T-cell (primary cell): ENCODE results near the gene ASIC1. TPM values are rescaled to one million over a fixed set of nuclear protein-coding genes. Genes with fewer than 3 reads are reported as not detected.

Experiments
- ATAC-seq, 4 experiments: fragments of 200-7000 bp in 3 of 4; fragments of 150-1000 bp in 1 of 4; cut with Tn5 transposase; replicated peaks in 1 of 4; 1 replicate in 3 of 4; 2 replicates in 1 of 4; pipeline ENCODE4 v1.10.0; 2021; ENCODE audit warnings: moderate library complexity in 3 of 4, mild to moderate bottlenecking in 2 of 4, moderate number of reproducible peaks in 1 of 4
- CTCF ChIA-PET, 2 donors: fragments of 300-600 bp; sonication (Branson Sonifier 250); formaldehyde crosslinking; loops; one replicate each; lab custom pipeline; 2022; ENCODE audit warnings: antibody characterized with exemption in 2 of 2; lab: Charles Lee
- POLR2A ChIA-PET, 2 donors: fragments of 300-600 bp; sonication (Branson Sonifier 250); formaldehyde crosslinking; loops; one replicate each; lab custom pipeline; 2022; ENCODE audit warnings: antibody characterized with exemption in 2 of 2; lab: Charles Lee
- DNase-seq, 35 experiments: peaks; one replicate each; pipeline versions ENCODE4 v3.0.0 to v3.0.0-alpha.2; 2013 to 2023
- H3K27ac ChIP-seq: one replicate; pipeline ENCODE4 v1.5.1; 2013; ENCODE audit warnings: low read length
- H3K27me3 ChIP-seq, 2 experiments: replicated peaks in 1 of 2; 1 replicate in 1 of 2; 2 replicates in 1 of 2; pipeline versions ENCODE4 v1.6.1 to v1.7.0; 2013; ENCODE audit warnings: low read length in 1 of 2, mixed read lengths in 1 of 2; ENCODE audit not compliant: control insufficient read depth in 2 of 2, insufficient read depth in 2 of 2; ENCODE audit errors: extremely low read depth in 1 of 2
- H3K36me3 ChIP-seq, 2 donors: 1 replicate in 1 of 2; 2 replicates in 1 of 2; pipeline versions ENCODE4 v1.6.1 to v1.7.0; 2013; ENCODE audit warnings: low read length in 1 of 2; ENCODE audit not compliant: control insufficient read depth in 2 of 2, insufficient read depth in 1 of 2; ENCODE audit errors: extremely low read depth in 1 of 2
- H3K4me1 ChIP-seq, 2 experiments: 1 replicate in 1 of 2; 2 replicates in 1 of 2; pipeline versions ENCODE4 v1.6.1 to v1.7.0; 2013; ENCODE audit warnings: low read length in 2 of 2, mixed read lengths in 1 of 2; ENCODE audit not compliant: insufficient read depth in 2 of 2, control insufficient read depth in 1 of 2; ENCODE audit errors: extremely low read depth in 1 of 2
- H3K4me3 ChIP-seq, 2 donors: 1 replicate in 1 of 2; 2 replicates in 1 of 2; pipeline versions ENCODE4 v1.5.1 to v1.7.0; 2013; ENCODE audit warnings: mild to moderate bottlenecking in 2 of 2, low read length in 1 of 2, moderate library complexity in 1 of 2; ENCODE audit not compliant: control insufficient read depth in 1 of 2; ENCODE audit errors: extremely low read depth in 1 of 2
- H3K9me3 ChIP-seq: 2 replicates; pipeline ENCODE4 v1.7.0; 2013
- H3K27ac Mint-ChIP-seq, 2 donors: one replicate each; pipeline ENCODE4 v1.8.0; 2020 to 2021; ENCODE audit warnings: mild to moderate bottlenecking in 2 of 2, mixed read lengths in 2 of 2
- H3K27me3 Mint-ChIP-seq, 2 donors: one replicate each; pipeline ENCODE4 v1.8.0; 2021 to 2022; ENCODE audit warnings: mixed read lengths in 2 of 2
- H3K36me3 Mint-ChIP-seq: one replicate; pipeline ENCODE4 v1.8.0; 2021; ENCODE audit warnings: mixed read lengths
- H3K4me1 Mint-ChIP-seq, 3 donors: one replicate each; pipeline ENCODE4 v1.8.0; 2020 to 2022; ENCODE audit warnings: mixed read lengths in 3 of 3, mild to moderate bottlenecking in 1 of 3
- H3K4me3 Mint-ChIP-seq, 3 donors: one replicate each; pipeline ENCODE4 v1.8.0; 2020 to 2022; ENCODE audit warnings: mild to moderate bottlenecking in 3 of 3, mixed read lengths in 3 of 3, moderate library complexity in 3 of 3
- H3K9me3 Mint-ChIP-seq, 3 donors: one replicate each; pipeline ENCODE4 v1.8.0; 2020 to 2022; ENCODE audit warnings: mixed read lengths in 3 of 3
- WGBS: methylation state at CpG from one replicate; pipeline ENCODE4 v1.1.5; 2013; ENCODE audit warnings: missing lambda C conversion rate; ENCODE audit not compliant: insufficient coverage; 5-methylcytosine and 5-hydroxymethylcytosine counted together
- total RNA-seq, 35 experiments: library from RNA in 6 of 35; stranded (reverse) in 6 of 35; fragments of 120-200 nt in 1 of 35; gene quantifications; one replicate each; pipeline versions ENCODE4 v1.2.1 to v1.2.4 and lab custom pipeline; 2013 to 2026

Gene ASIC1
- total RNA-seq, 5 donors from 2014 or later (not counting 1 experiment from before 2014, with no cell fraction given): 1.6 to 9.1 (median 5.1) TPM

- no CpG with 5 or more reads among the region's 2 CpGs for WGBS
- H3K9me3 ChIP-seq: no peaks in the 10 kb centered on the region
- ChIA-PET CTCF (interaction anchor here (0.6 to 1.2 kb wide), 3 partner anchors 9 to 10 kb away, joined by 3 to 4 read pairs (median 3); no protein-coding TSS in a partner anchor), POLR2A (interaction anchor here in 1 of 2 donors (0.6 kb wide), 1 partner anchor 51 kb away, joined by 3 read pairs; no protein-coding TSS in a partner anchor)
- no peak for ATAC-seq
- Mint-ChIP-seq H3K9me3 (no peaks in the 10 kb centered on the region), H3K36me3 (peaks cover 33% of the 10 kb centered on the region), H3K4me1 (peaks cover 33 to 53% (median 49%) of the 10 kb centered on the region in 3 donors), H3K4me3 (no peak overlapping the region), H3K27ac (no peak overlapping the region), H3K27me3 (no peaks in the 10 kb centered on the region)
- no peak overlapping the region for H3K4me3 ChIP-seq
- DNase-seq: no peak
- H3K27me3 ChIP-seq: no peaks in the 10 kb centered on the region
- peaks cover 7 to 72% of the 10 kb centered on the region in 2 donors for H3K36me3 ChIP-seq
- H3K27ac ChIP-seq: no peak overlapping the region
- peaks cover 0 to 26% of the 10 kb centered on the region in 2 experiments for H3K4me1 ChIP-seq
These were observed 62.0 kb downstream of the ASIC1 start for GRCh38 chr12:50119387-50119786.

- WGBS: 100% methylated on average over 3 of the region's 3 CpGs
- Histone ChIP-seq H3K36me3 (peaks cover 7 to 74% of the 10 kb centered on the region in 2 donors), H3K27ac (no peak overlapping the region), H3K9me3 (no peaks in the 10 kb centered on the region), H3K4me3 (no peak overlapping the region), H3K27me3 (no peaks in the 10 kb centered on the region), H3K4me1 (peaks cover 0 to 21% of the 10 kb centered on the region in 2 experiments)
- ChIA-PET POLR2A (no interaction called here), CTCF (interaction anchor here in 1 of 2 donors (0.6 to 0.7 kb wide), 2 partner anchors 20 to 56 kb away, joined by 3 read pairs; no protein-coding TSS in a partner anchor)
- Mint-ChIP-seq H3K36me3 (peaks cover 35% of the 10 kb centered on the region), H3K4me3 (no peak overlapping the region), H3K4me1 (peaks cover 36 to 56% (median 55%) of the 10 kb centered on the region in 3 donors), H3K27me3 (no peaks in the 10 kb centered on the region), H3K27ac (peak overlapping the region in 1 of 2 donors; percentile 69), H3K9me3 (no peaks in the 10 kb centered on the region)
- DNase-seq: no peak
- ATAC-seq: no peak
These were observed 63.1 kb downstream of the ASIC1 start for GRCh38 chr12:50120521-50120920.

- H3K36me3 Mint-ChIP-seq: peaks cover 39% of the 10 kb centered on the region
- no peak overlapping the region for H3K27ac Mint-ChIP-seq
- DNase-seq (no peak), ATAC-seq (no peak)
- CTCF ChIA-PET: interaction anchor here (0.5 to 0.7 kb wide), 3 partner anchors 21 to 55 kb away, joined by 3 read pairs; no protein-coding TSS in a partner anchor
- H3K27me3 Mint-ChIP-seq: no peaks in the 10 kb centered on the region
- H3K4me1 ChIP-seq: peaks cover 2 to 20% of the 10 kb centered on the region in 2 experiments
- no peak overlapping the region for H3K27ac ChIP-seq
- H3K36me3 ChIP-seq: peaks cover 7 to 74% of the 10 kb centered on the region in 2 donors
- no peaks in the 10 kb centered on the region for H3K9me3 Mint-ChIP-seq
- peaks cover 36 to 56% (median 55%) of the 10 kb centered on the region in 3 donors for H3K4me1 Mint-ChIP-seq
- POLR2A ChIA-PET: no interaction called here
- H3K4me3 ChIP-seq: no peak overlapping the region
- H3K9me3 ChIP-seq: no peaks in the 10 kb centered on the region
- no peaks in the 10 kb centered on the region for H3K27me3 ChIP-seq
- WGBS: 100% methylated on average over 3 of the region's 3 CpGs
- no peak overlapping the region for H3K4me3 Mint-ChIP-seq
These were observed 63.6 kb downstream of the ASIC1 start for GRCh38 chr12:50120953-50121352.

GRCh38 chr12:50121641-50122040, 64.2 kb downstream of the ASIC1 start:
- Mint-ChIP-seq H3K27me3 (no peaks in the 10 kb centered on the region), H3K4me3 (no peak overlapping the region), H3K27ac (peak overlapping the region in 1 of 2 donors; percentile 46), H3K36me3 (peaks cover 36% of the 10 kb centered on the region), H3K9me3 (no peaks in the 10 kb centered on the region), H3K4me1 (peaks cover 35 to 50% (median 49%) of the 10 kb centered on the region in 3 donors)
- ChIA-PET CTCF (no interaction called here), POLR2A (no interaction called here)
- no peaks in the 10 kb centered on the region for H3K9me3 ChIP-seq
- H3K4me1 ChIP-seq: peaks cover 2 to 15% of the 10 kb centered on the region in 2 experiments
- ATAC-seq (no peak), DNase-seq (no peak)
- no peak overlapping the region for H3K4me3 ChIP-seq
- H3K27me3 ChIP-seq: no peaks in the 10 kb centered on the region
- H3K27ac ChIP-seq: no peak overlapping the region
- H3K36me3 ChIP-seq: peaks cover 7 to 69% of the 10 kb centered on the region in 2 donors
- WGBS: no CpG with 5 or more reads among the region's 5 CpGs

GRCh38 chr12:50123203-50123602, 65.8 kb downstream of the ASIC1 start:
- Mint-ChIP-seq H3K27me3 (no peaks in the 10 kb centered on the region), H3K27ac (no peak overlapping the region), H3K4me3 (no peak overlapping the region)

GRCh38 chr12:50127546-50127945, 70.2 kb downstream of the ASIC1 start:
- ATAC-seq (no peak), DNase-seq (no peak)
- Mint-ChIP-seq H3K4me3 (no peak overlapping the region), H3K4me1 (peaks cover 25 to 35% (median 30%) of the 10 kb centered on the region in 3 donors), H3K36me3 (peaks cover 52% of the 10 kb centered on the region), H3K27me3 (no peaks in the 10 kb centered on the region), H3K27ac (no peak overlapping the region), H3K9me3 (no peaks in the 10 kb centered on the region)
- H3K36me3 ChIP-seq: peaks cover 9 to 65% of the 10 kb centered on the region in 2 donors
- CTCF ChIA-PET: interaction anchor here in 1 of 2 donors (0.5 to 0.7 kb wide), 2 partner anchors 9 to 1228 kb away, joined by 3 read pairs; no protein-coding TSS in a partner anchor
- H3K4me3 ChIP-seq: no peak overlapping the region
- no peaks in the 10 kb centered on the region for H3K9me3 ChIP-seq
- POLR2A ChIA-PET: no interaction called here
- peaks cover 2 to 4% of the 10 kb centered on the region in 2 experiments for H3K4me1 ChIP-seq
- no peaks in the 10 kb centered on the region for H3K27me3 ChIP-seq
- WGBS: 86% methylated on average over 2 of the region's 2 CpGs
- no peak overlapping the region for H3K27ac ChIP-seq

More at GRCh38 chr12:50123203-50123602, 65.8 kb downstream of the ASIC1 start:
- Histone ChIP-seq H3K27ac (no peak overlapping the region), H3K4me1 (peaks cover 2 to 4% of the 10 kb centered on the region in 2 experiments), H3K4me3 (no peak overlapping the region), H3K27me3 (no peaks in the 10 kb centered on the region), H3K9me3 (no peaks in the 10 kb centered on the region), H3K36me3 (peaks cover 9 to 72% of the 10 kb centered on the region in 2 donors)
- 100% methylated on average over 1 of the region's 2 CpGs for WGBS
- CTCF ChIA-PET: interaction anchor here in 1 of 2 donors (0.9 kb wide), 1 partner anchor 46 kb away, joined by 5 read pairs; no protein-coding TSS in a partner anchor
- H3K4me1 Mint-ChIP-seq: peaks cover 29 to 49% (median 43%) of the 10 kb centered on the region in 3 donors
- H3K9me3 Mint-ChIP-seq: no peaks in the 10 kb centered on the region
- DNase-seq: no peak
- H3K36me3 Mint-ChIP-seq: peaks cover 44% of the 10 kb centered on the region
- ATAC-seq: no peak
- POLR2A ChIA-PET: no interaction called here
